Activated T-cell treated with anti-CD3 and anti-CD28 coated beads, Interleukin-2, amount 50 U/mL, for 72 hours (primary cell): ENCODE results near the gene GSX1. TPM values are rescaled to one million over a fixed set of nuclear protein-coding genes. Genes with fewer than 3 reads are reported as not detected.

ENCODE experiments used
- ATAC-seq, 2 donors: fragments of 150-1000 bp; cut with Tn5 transposase; replicated peaks in 1 of 2; 2 replicates each; pipeline ENCODE4 v1.10.0; 2021; ENCODE audit warnings: moderate library complexity in 2 of 2, mild to moderate bottlenecking in 1 of 2
- DNase-seq, 2 donors: peaks; one replicate each; pipeline ENCODE4 v3.0.0; 2021 to 2022; ENCODE audit warnings: mixed read lengths in 1 of 2
- H3K27ac Mint-ChIP-seq: one replicate; pipeline ENCODE4 v1.8.0; 2022; ENCODE audit warnings: mild to moderate bottlenecking, moderate library complexity, mixed read lengths
- H3K27me3 Mint-ChIP-seq: one replicate; pipeline ENCODE4 v1.8.0; 2022; ENCODE audit warnings: low read depth, mixed read lengths
- H3K36me3 Mint-ChIP-seq, 2 donors: one replicate each; pipeline ENCODE4 v1.8.0; 2022; ENCODE audit warnings: mixed read lengths in 2 of 2, mild to moderate bottlenecking in 1 of 2; ENCODE audit not compliant: insufficient read depth in 2 of 2
- H3K4me1 Mint-ChIP-seq: one replicate; pipeline ENCODE4 v1.8.0; 2022; ENCODE audit warnings: low read depth, mixed read lengths
- H3K4me3 Mint-ChIP-seq, 2 donors: one replicate each; pipeline ENCODE4 v1.8.0; 2022; ENCODE audit warnings: mild to moderate bottlenecking in 2 of 2, mixed read lengths in 2 of 2, moderate library complexity in 2 of 2
- H3K9me3 Mint-ChIP-seq, 2 donors: one replicate each; pipeline ENCODE4 v1.8.0; 2022; ENCODE audit warnings: mixed read lengths in 2 of 2
- total RNA-seq, 2 donors: library from RNA; stranded (reverse); gene quantifications; one replicate each; pipeline ENCODE4 v1.2.3, GENCODE V29; 2022

The GSX1 gene
- total RNA-seq, 2 donors from 2014 or later = not detected

GRCh38 chr13:27788271-27788670, 4.0 kb upstream of the GSX1 start:
- ATAC-seq (no peak), DNase-seq (no peak)
- Mint-ChIP-seq H3K36me3 (peaks cover 5 to 9% of the 10 kb centered on the region in 2 donors), H3K27me3 (peaks cover 64% of the 10 kb centered on the region), H3K4me3 (no peak overlapping the region), H3K9me3 (no peaks in the 10 kb centered on the region), H3K27ac (no peak overlapping the region), H3K4me1 (peaks cover 30% of the 10 kb centered on the region)

GRCh38 chr13:27789153-27789494, 3.2 kb upstream of the GSX1 start:
- Mint-ChIP-seq H3K27ac (no peak overlapping the region), H3K27me3 (peaks cover 71% of the 10 kb centered on the region), H3K4me3 (peak overlapping the region; percentile 70 to 77), H3K9me3 (no peaks in the 10 kb centered on the region), H3K36me3 (peaks cover 5 to 9% of the 10 kb centered on the region in 2 donors), H3K4me1 (peaks cover 30% of the 10 kb centered on the region)
- ATAC-seq = no peak
- DNase-seq = no peak

- no peak overlapping the region for H3K27ac Mint-ChIP-seq
- no peaks in the 10 kb centered on the region for H3K9me3 Mint-ChIP-seq
Observed at GRCh38 chr13:27789495-27790303, 2.6 kb upstream of the GSX1 start.

GRCh38 chr13:27790523-27790922, 1.8 kb upstream of the GSX1 start:
- no peak overlapping the region for H3K27ac Mint-ChIP-seq
- peaks cover 30% of the 10 kb centered on the region for H3K4me1 Mint-ChIP-seq
- peak overlapping the region; percentile 85 to 96 for H3K4me3 Mint-ChIP-seq
- peaks cover 5 to 9% of the 10 kb centered on the region in 2 donors for H3K36me3 Mint-ChIP-seq
- ATAC-seq (no peak), DNase-seq (no peak)
- H3K27me3 Mint-ChIP-seq = peaks cover 75% of the 10 kb centered on the region
- H3K9me3 Mint-ChIP-seq = no peaks in the 10 kb centered on the region

More at GRCh38 chr13:27789495-27790303, 2.6 kb upstream of the GSX1 start:
- peak in 1 of 2 donors; percentile 17 for DNase-seq
- peak in 1 of 2 donors; percentile 47 for ATAC-seq
- Mint-ChIP-seq H3K27me3 (peaks cover 74% of the 10 kb centered on the region), H3K4me1 (peaks cover 30% of the 10 kb centered on the region), H3K36me3 (peaks cover 5 to 9% of the 10 kb centered on the region in 2 donors), H3K4me3 (peak overlapping the region; percentile 78 to 85)

GRCh38 chr13:27791146-27791900, 960 bp upstream of the GSX1 start:
- ATAC-seq = no peak
- H3K4me1 Mint-ChIP-seq = peaks cover 30% of the 10 kb centered on the region

GRCh38 chr13:27791901-27792392, 336 bp upstream of the GSX1 start:
- peak overlapping the region; percentile 85 to 96 for H3K4me3 Mint-ChIP-seq
- H3K9me3 Mint-ChIP-seq = no peaks in the 10 kb centered on the region
- peaks cover 30% of the 10 kb centered on the region for H3K4me1 Mint-ChIP-seq
- peaks cover 5 to 9% of the 10 kb centered on the region in 2 donors for H3K36me3 Mint-ChIP-seq
- no peak for ATAC-seq
- peaks cover 89% of the 10 kb centered on the region for H3K27me3 Mint-ChIP-seq
- no peak for DNase-seq
- no peak overlapping the region for H3K27ac Mint-ChIP-seq

More at GRCh38 chr13:27791146-27791900, 960 bp upstream of the GSX1 start:
- H3K9me3 Mint-ChIP-seq = no peaks in the 10 kb centered on the region
- no peak for DNase-seq
- H3K36me3 Mint-ChIP-seq = peaks cover 5 to 9% of the 10 kb centered on the region in 2 donors
- peaks cover 83% of the 10 kb centered on the region for H3K27me3 Mint-ChIP-seq
- H3K27ac Mint-ChIP-seq = no peak overlapping the region
- peak overlapping the region; percentile 85 to 96 for H3K4me3 Mint-ChIP-seq

- no peaks in the 10 kb centered on the region for H3K9me3 Mint-ChIP-seq
Observed at GRCh38 chr13:27793507-27794367, 1.5 kb downstream of the GSX1 start.

GRCh38 chr13:27794368-27794691, 2.0 kb downstream of the GSX1 start:
- peaks cover 26% of the 10 kb centered on the region for H3K4me1 Mint-ChIP-seq
- peaks cover under 1 to 7% of the 10 kb centered on the region in 2 donors for H3K36me3 Mint-ChIP-seq
- H3K9me3 Mint-ChIP-seq = no peaks in the 10 kb centered on the region
- H3K4me3 Mint-ChIP-seq = no peak overlapping the region
- DNase-seq (no peak), ATAC-seq (no peak)
- peaks cover 86% of the 10 kb centered on the region for H3K27me3 Mint-ChIP-seq
- H3K27ac Mint-ChIP-seq = no peak overlapping the region

More at GRCh38 chr13:27793507-27794367, 1.5 kb downstream of the GSX1 start:
- no peak for ATAC-seq
- no peak for DNase-seq
- no peak overlapping the region for H3K27ac Mint-ChIP-seq
- H3K4me1 Mint-ChIP-seq = peaks cover 30% of the 10 kb centered on the region
- H3K4me3 Mint-ChIP-seq = no peak overlapping the region
- H3K36me3 Mint-ChIP-seq = peaks cover 4 to 7% of the 10 kb centered on the region in 2 donors
- H3K27me3 Mint-ChIP-seq = peaks cover 86% of the 10 kb centered on the region

GRCh38 chr13:27794921-27795717, 2.8 kb downstream of the GSX1 start:
- no peak overlapping the region for H3K27ac Mint-ChIP-seq
- DNase-seq (no peak), ATAC-seq (no peak)
- H3K9me3 Mint-ChIP-seq = no peaks in the 10 kb centered on the region
- peaks cover 0 to 7% of the 10 kb centered on the region in 2 donors for H3K36me3 Mint-ChIP-seq
- no peak overlapping the region for H3K4me3 Mint-ChIP-seq
- peaks cover 92% of the 10 kb centered on the region for H3K27me3 Mint-ChIP-seq
- peaks cover 25% of the 10 kb centered on the region for H3K4me1 Mint-ChIP-seq

- ATAC-seq (no peak), DNase-seq (no peak)
- Mint-ChIP-seq H3K4me1 (peaks cover 22% of the 10 kb centered on the region), H3K9me3 (no peaks in the 10 kb centered on the region), H3K4me3 (no peak overlapping the region), H3K36me3 (peaks cover 0 to 7% of the 10 kb centered on the region in 2 donors), H3K27ac (no peak overlapping the region), H3K27me3 (peaks cover 92% of the 10 kb centered on the region)
Observed at GRCh38 chr13:27795718-27796019, 3.4 kb downstream of the GSX1 start.

- no peak for ATAC-seq
- H3K27ac Mint-ChIP-seq = no peak overlapping the region
Observed at GRCh38 chr13:27796544-27797227, 4.4 kb downstream of the GSX1 start.

GRCh38 chr13:27797228-27797624, 4.9 kb downstream of the GSX1 start:
- no peaks in the 10 kb centered on the region for H3K36me3 Mint-ChIP-seq
- no peak overlapping the region for H3K27ac Mint-ChIP-seq
- ATAC-seq = no peak

More at GRCh38 chr13:27796544-27797227, 4.4 kb downstream of the GSX1 start:
- Mint-ChIP-seq H3K9me3 (no peaks in the 10 kb centered on the region), H3K27me3 (peaks cover 91% of the 10 kb centered on the region), H3K4me1 (peaks cover 11% of the 10 kb centered on the region), H3K4me3 (no peak overlapping the region), H3K36me3 (peaks cover 0 to 3% of the 10 kb centered on the region in 2 donors)
- no peak for DNase-seq

More at GRCh38 chr13:27797228-27797624, 4.9 kb downstream of the GSX1 start:
- Mint-ChIP-seq H3K4me3 (no peak overlapping the region), H3K9me3 (no peaks in the 10 kb centered on the region), H3K4me1 (peaks cover 6% of the 10 kb centered on the region), H3K27me3 (peaks cover 90% of the 10 kb centered on the region)
- DNase-seq = no peak
